GM18508 (cell line): ENCODE measurements around the gene NOTCH2.

Experiments used
- ATAC-seq: cut with Tn5 transposase; IDR thresholded peaks from one replicate; pipeline ENCODE4 v1.9.1; 2021; ENCODE audit warnings: moderate number of reproducible peaks; ENCODE audit not compliant: insufficient read depth, unreplicated experiment

Gene NOTCH2

GRCh38 chr1:119885903-119886783 lies 183.3 kb downstream of the NOTCH2 start:
- no peak for ATAC-seq

GRCh38 chr1:119884711-119885110 lies 184.8 kb downstream of the NOTCH2 start:
- no peak for ATAC-seq

DNA sequence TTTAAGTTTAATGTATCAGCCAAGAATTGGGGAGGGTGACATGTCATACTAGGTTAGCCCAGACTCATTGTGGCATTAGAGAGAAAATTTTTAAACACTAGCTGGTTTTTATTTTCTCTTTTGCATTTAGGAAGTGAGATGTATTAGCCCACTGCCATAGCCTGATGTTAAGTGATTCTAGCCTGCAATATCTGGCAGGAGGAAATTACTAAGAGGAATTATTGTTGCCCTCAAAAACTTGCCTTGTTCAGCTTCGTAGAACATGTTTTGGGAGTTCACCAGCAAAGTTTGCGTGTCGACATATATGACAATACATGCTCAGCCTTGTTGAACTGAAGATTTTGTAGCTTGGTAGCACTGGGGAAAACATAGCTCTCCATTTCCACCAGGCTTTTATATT lies 185.6 kb downstream of the NOTCH2 start:
- ATAC-seq, result no peak

- no peak for ATAC-seq
These were observed 187.1 kb downstream of the NOTCH2 start for GRCh38 chr1:119882132-119883049.

- ATAC-seq, result no peak
These were observed 189.7 kb downstream of the NOTCH2 start for GRCh38 chr1:119879510-119880434.

DNA sequence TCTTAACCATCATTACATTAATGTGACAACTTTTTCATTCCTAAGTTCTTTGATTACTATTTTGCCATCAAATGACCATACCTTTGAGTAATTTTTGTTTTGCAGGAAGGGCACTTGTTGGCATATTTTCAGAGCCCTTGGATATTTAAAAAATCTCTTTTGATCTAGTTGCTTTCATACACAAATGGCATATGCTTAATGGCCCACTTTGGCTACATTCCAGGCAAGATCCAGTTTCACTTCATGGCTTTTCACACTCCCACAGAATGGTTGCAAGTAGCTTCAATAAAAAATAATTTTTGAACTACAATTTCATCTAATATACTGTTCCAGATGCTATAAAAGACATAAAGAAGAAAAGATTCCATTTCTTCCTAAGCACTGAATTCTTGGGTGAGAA lies 191.3 kb downstream of the NOTCH2 start:
- ATAC-seq, result no peak

DNA sequence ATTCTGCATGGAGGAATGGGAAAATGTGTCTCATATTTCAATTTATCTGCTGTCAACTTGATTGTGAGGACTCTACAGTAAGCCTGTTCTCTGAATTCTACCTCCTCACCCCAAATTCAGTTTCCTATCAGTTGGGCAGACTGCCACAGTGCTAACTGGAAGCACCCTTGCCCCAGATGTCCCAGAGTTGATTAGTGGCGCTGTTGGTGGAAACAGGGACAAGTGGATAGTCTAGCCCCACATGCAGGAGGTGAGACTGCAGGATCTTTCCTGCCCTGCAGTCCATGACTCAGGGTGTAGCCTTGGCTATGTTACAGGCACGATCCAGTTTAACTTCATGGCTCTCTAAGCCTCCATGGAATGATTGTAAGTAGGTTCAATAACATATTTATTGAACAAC lies 195.3 kb downstream of the NOTCH2 start:
- ATAC-seq, result no peak

GRCh38 chr1:119873135-119874015 lies 196.1 kb downstream of the NOTCH2 start:
- ATAC-seq, result no peak

GRCh38 chr1:119871881-119872280 lies 197.6 kb downstream of the NOTCH2 start:
- no peak for ATAC-seq

GRCh38 chr1:119870917-119871596 lies 198.4 kb downstream of the NOTCH2 start:
- ATAC-seq, result no peak

DNA sequence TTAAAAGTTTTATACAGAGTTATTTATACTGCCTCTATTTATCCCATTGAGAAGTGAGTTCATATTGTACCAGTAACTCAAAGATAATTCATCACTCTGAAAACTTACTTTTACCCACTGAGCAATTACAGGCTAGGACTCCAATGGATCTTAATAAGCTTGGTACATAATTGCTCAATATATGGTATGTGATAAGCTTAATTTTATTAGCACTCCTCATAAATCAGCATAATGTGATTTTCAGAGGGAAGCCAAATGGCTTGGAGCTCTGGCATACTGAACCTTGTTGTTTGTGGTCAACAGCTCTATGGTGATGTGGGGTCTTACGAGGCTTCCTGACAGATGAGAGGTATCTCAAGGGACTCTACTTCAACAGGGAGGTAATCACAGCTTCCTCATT lies 199.5 kb downstream of the NOTCH2 start:
- ATAC-seq, result no peak

- no peak for ATAC-seq
These were observed 201.3 kb downstream of the NOTCH2 start for GRCh38 chr1:119868176-119868575.

DNA sequence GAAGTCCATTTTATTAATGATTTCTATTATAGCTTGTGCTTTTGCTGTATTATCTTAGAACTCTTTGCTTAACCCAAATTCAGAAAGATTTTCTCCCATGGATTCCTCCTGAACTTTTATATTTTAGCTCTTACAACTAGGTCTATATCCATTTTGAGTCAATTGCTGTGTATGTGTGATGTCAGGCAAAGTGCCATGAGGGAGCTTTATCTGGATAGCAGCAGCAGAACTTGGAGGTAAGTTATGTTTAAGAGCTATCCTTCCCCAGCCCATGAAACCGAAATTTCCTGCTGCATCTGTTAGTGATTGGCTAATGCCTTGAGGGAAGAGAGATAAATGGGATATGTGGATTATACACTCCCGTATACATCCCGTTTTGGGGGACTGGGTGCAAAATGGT lies 203.0 kb downstream of the NOTCH2 start:
- no peak for ATAC-seq

GRCh38 chr1:119865627-119866026 lies 203.8 kb downstream of the NOTCH2 start:
- ATAC-seq, result no peak

- ATAC-seq, result no peak
These were observed 207.2 kb downstream of the NOTCH2 start for GRCh38 chr1:119862276-119862675.
